PC-9 (cell line): ENCODE measurements around the gene CAST. TPM values are rescaled to one million over a fixed set of nuclear protein-coding genes. Genes with fewer than 3 reads are reported as not detected.

Experiments
- BruUV-seq: library from RNA; stranded (reverse); fragments of 400-500 nt; replicated peaks from 2 replicates; lab custom pipeline; 2021; lab: Mats Ljungman, UMichigan
- CTCF ChIA-PET: fragments of 300-600 bp; sonication (Branson Sonifier 250); formaldehyde crosslinking; loops from one replicate; lab custom pipeline; 2022; ENCODE audit warnings: antibody characterized with exemption; lab: Charles Lee
- POLR2A ChIA-PET: fragments of 300-600 bp; sonication (Branson Sonifier 250); formaldehyde crosslinking; loops from one replicate; lab custom pipeline; 2022; ENCODE audit warnings: antibody characterized with exemption; ENCODE audit not compliant: unreplicated experiment; lab: Charles Lee
- DNase-seq, 2 experiments: peaks; one replicate each; pipeline versions ENCODE4 v3.0.0 to v3.0.0-alpha.2; 2015 to 2022; ENCODE audit warnings: mixed read lengths in 1 of 2
- H2AFZ ChIP-seq: fragments of 200-600 bp; sonication (generic); 2 replicates; pipeline ENCODE4 v1.8.1; 2017; ENCODE audit warnings: antibody characterized with exemption
- H3F3A ChIP-seq: fragments of 200-600 bp; sonication (generic); 2 replicates; pipeline ENCODE4 v1.8.1; 2017; ENCODE audit warnings: antibody characterized with exemption, mild to moderate bottlenecking, low read depth; ENCODE audit not compliant: insufficient read depth
- H3K27ac ChIP-seq: fragments of 200-600 bp; sonication (generic); 2 replicates; pipeline ENCODE4 v1.6.1; 2016; ENCODE audit warnings: mixed run types
- H3K27me3 ChIP-seq: fragments of 200-600 bp; sonication (generic); 2 replicates; pipeline ENCODE4 v1.6.1; 2016; ENCODE audit warnings: low read depth, mixed run types; ENCODE audit not compliant: insufficient read depth
- H3K36me3 ChIP-seq: fragments of 200-600 bp; sonication (generic); 2 replicates; pipeline ENCODE4 v1.6.1; 2016; ENCODE audit warnings: low read depth, mixed run types
- H3K4me1 ChIP-seq: fragments of 200-600 bp; sonication (generic); replicated peaks from 2 replicates; pipeline ENCODE4 v1.6.1; 2016; ENCODE audit warnings: mixed run types; ENCODE audit not compliant: insufficient read depth
- H3K4me2 ChIP-seq: fragments of 200-600 bp; sonication (generic); 2 replicates; pipeline ENCODE4 v1.6.1; 2017; ENCODE audit warnings: mixed run types
- H3K4me3 ChIP-seq: fragments of 200-600 bp; sonication (generic); 2 replicates; pipeline ENCODE4 v1.6.1; 2016; ENCODE audit warnings: mixed run types
- H3K79me2 ChIP-seq: fragments of 200-600 bp; sonication (generic); 2 replicates; pipeline ENCODE4 v1.6.1; 2017; ENCODE audit warnings: low read depth, mixed run types
- H3K9me2 ChIP-seq: fragments of 200-600 bp; sonication (generic); 2 replicates; pipeline ENCODE4 v1.8.1; 2017; ENCODE audit warnings: mild to moderate bottlenecking; ENCODE audit not compliant: insufficient read depth
- H3K9me3 ChIP-seq: fragments of 200-600 bp; sonication (generic); 2 replicates; pipeline ENCODE4 v1.8.1; 2016; ENCODE audit warnings: low read depth; ENCODE audit not compliant: insufficient read depth
- H4K20me1 ChIP-seq: fragments of 200-600 bp; sonication (generic); 2 replicates; pipeline ENCODE4 v1.8.1; 2017; ENCODE audit not compliant: insufficient read depth
- CTCF ChIP-seq: fragments of 200-600 bp; sonication (generic); conservative IDR thresholded peaks from 2 replicates; pipeline ENCODE4 v1.6.1; 2017; ENCODE audit warnings: mixed run types, antibody characterized with exemption, mild to moderate bottlenecking, moderate library complexity
- EZH2 ChIP-seq: fragments of 200-600 bp; sonication (generic); IDR thresholded peaks from 2 replicates; pipeline ENCODE4 v1.8.0; 2017; ENCODE audit warnings: antibody characterized with exemption, low read depth
- intact Hi-C: fragments of 100-400 bp; cut with micrococcal nuclease; formaldehyde crosslinking; loops from one replicate; pipeline ENCODE4 v1.10.0; 2022; ENCODE audit not compliant: unreplicated experiment
- total RNA-seq: library from RNA; stranded (reverse); gene quantifications from 2 replicates; pipeline ENCODE4 v1.2.3, GENCODE V29; 2021

The CAST gene
- total RNA-seq, 1 experiment from 2014 or later = 289 TPM

- intact Hi-C loops = loop anchor here (10.0 kb wide), 1 partner anchor 400 kb away; no protein-coding TSS in a partner anchor
- H3K9me3 ChIP-seq = no peaks in the 10 kb centered on the region
- H3K79me2 ChIP-seq = no peaks in the 10 kb centered on the region
- H3F3A ChIP-seq = peaks cover 23% of the 10 kb centered on the region
- no peaks in the 10 kb centered on the region for H3K9me2 ChIP-seq
- no peak overlapping the region for H3K4me2 ChIP-seq
- ChIA-PET POLR2A (no interaction called here), CTCF (no interaction called here)
- H3K27ac ChIP-seq = no peak overlapping the region
- DNase-seq = no peak
- H3K27me3 ChIP-seq = no peaks in the 10 kb centered on the region
- H3K4me3 ChIP-seq = no peak overlapping the region
- no peaks in the 10 kb centered on the region for H3K4me1 ChIP-seq
- TF ChIP-seq EZH2 = no peak
- no peak for TF ChIP-seq CTCF
- BruUV-seq = no TSS peak
- peaks cover 65% of the 10 kb centered on the region for H3K36me3 ChIP-seq
- no peak overlapping the region for H2AFZ ChIP-seq
- H4K20me1 ChIP-seq = no peaks in the 10 kb centered on the region
Measured at GRCh38 chr5:96745025-96745424, 82.8 kb downstream of the CAST start.

- Histone ChIP-seq H3K27me3 (no peaks in the 10 kb centered on the region), H3K4me3 (no peak overlapping the region), H3K27ac (no peak overlapping the region; the same call in 1 of the 2 replicates), H3K9me2 (no peaks in the 10 kb centered on the region), H3K4me2 (no peak overlapping the region), H3K36me3 (peaks cover 67% of the 10 kb centered on the region), H3K9me3 (no peaks in the 10 kb centered on the region), H3F3A (peaks cover 33% of the 10 kb centered on the region), H4K20me1 (no peaks in the 10 kb centered on the region), H2AFZ (no peak overlapping the region), H3K79me2 (no peaks in the 10 kb centered on the region), H3K4me1 (no peaks in the 10 kb centered on the region)
- ChIA-PET CTCF (no interaction called here), POLR2A (no interaction called here)
- intact Hi-C loops = loop anchor here (10.0 kb wide), 1 partner anchor 401 kb away; no protein-coding TSS in a partner anchor
- no peak for DNase-seq
- TF ChIP-seq EZH2 (no peak), CTCF (no peak)
- BruUV-seq = no TSS peak
Measured at GRCh38 chr5:96745844-96746531, 83.8 kb downstream of the CAST start.

- Histone ChIP-seq H3K36me3 (peaks cover 50% of the 10 kb centered on the region), H3K9me2 (no peaks in the 10 kb centered on the region), H4K20me1 (peaks cover under 1% of the 10 kb centered on the region; the same call in 1 of the 2 replicates), H3F3A (peaks cover 42% of the 10 kb centered on the region), H3K27ac (no peak overlapping the region), H3K4me1 (no peaks in the 10 kb centered on the region), H2AFZ (no peak overlapping the region), H3K9me3 (no peaks in the 10 kb centered on the region), H3K4me2 (no peak overlapping the region), H3K79me2 (0 out of 2 replicates have a peak, but pooled peaks cover 2% of the 10 kb centered on the region), H3K27me3 (no peaks in the 10 kb centered on the region), H3K4me3 (no peak overlapping the region)
- ChIA-PET CTCF (no interaction called here), POLR2A (no interaction called here)
- TF ChIP-seq CTCF = no peak
- TF ChIP-seq EZH2 = no peak
- BruUV-seq = no TSS peak
- intact Hi-C loops = loop anchor here (10.0 kb wide), 1 partner anchor 403 kb away; no protein-coding TSS in a partner anchor
- no peak for DNase-seq
Measured at GRCh38 chr5:96747720-96748119, 85.5 kb downstream of the CAST start.
